Measurements from ENCODE around the gene SLC25A11.

SLC25A11 gene

DNA sequence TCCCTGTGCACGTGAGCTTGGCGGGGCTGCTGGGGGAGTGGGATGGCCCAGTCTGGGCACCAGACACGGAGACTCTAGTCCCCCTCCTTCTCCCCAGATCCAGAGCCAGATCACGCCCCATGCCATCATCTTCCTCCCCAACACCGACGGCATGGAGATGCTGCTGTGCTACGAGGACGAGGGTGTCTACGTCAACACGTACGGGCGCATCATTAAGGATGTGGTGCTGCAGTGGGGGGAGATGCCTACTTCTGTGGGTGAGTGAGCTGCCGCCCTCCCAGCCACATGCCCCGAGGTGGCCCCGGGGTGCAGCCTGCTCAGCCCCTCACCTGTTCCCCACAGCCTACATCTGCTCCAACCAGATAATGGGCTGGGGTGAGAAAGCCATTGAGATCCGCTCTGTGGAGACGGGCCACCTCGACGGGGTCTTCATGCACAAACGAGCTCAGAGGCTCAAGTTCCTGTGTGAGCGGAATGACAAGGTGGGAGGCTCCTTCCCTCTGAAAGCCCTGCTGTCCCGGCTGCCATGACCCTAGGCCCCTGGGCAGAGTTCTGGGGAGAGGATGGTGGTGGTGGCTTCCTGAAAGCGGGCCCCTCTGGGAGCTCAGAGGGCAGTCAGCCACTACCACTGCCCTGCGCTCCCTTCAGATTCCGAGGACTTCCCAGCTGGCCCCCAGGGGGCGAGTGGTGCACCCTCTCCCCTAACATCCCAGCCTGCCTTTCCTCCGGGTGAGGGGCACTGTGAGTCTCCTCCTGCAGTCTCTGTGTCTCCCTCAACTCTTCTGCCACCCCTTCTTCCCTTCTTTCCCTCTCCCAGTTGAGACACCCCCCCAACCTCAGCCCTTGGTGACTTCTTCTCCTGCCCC lies 43.3 kb downstream of the SLC25A11 start:
- H3K4me2 ChIP-seq (ENCODE audit: low read length, poor library complexity, severe bottlenecking): no peak overlapping the region
- H2BK12ac ChIP-seq (ENCODE audit: low read length in 2 of 2): no peak overlapping the region
- no peak overlapping the region for H2AFZ ChIP-seq (ENCODE audit: low read depth, low read length)
- peak overlapping the region; percentile 57 for H4K91ac ChIP-seq (ENCODE audit: low read length)
- H3K4me1 ChIP-seq (ENCODE audit: control insufficient read depth, insufficient read depth, low read depth, low read length): peaks cover 8% of the 10 kb centered on the region
- H4K8ac ChIP-seq (ENCODE audit: low read length): peak overlapping the region; percentile 45
- no peak overlapping the region for H3K18ac ChIP-seq (ENCODE audit: low read depth in 1 of 2, low read length in 2 of 2)
- H3K36me3 ChIP-seq (ENCODE audit: control insufficient read depth in 1 of 2, insufficient read depth in 2 of 2, low read depth in 1 of 2, low read length in 2 of 2): peaks cover 54 to 99% of the 10 kb centered on the region in 2 experiments
- peaks cover 3% of the 10 kb centered on the region for H3K79me1 ChIP-seq (replicated peaks; ENCODE audit: low read length, poor library complexity, severe bottlenecking)
- no peak overlapping the region for H3K14ac ChIP-seq (ENCODE audit: low read length in 2 of 2)
- no peak overlapping the region for H2AK5ac ChIP-seq (ENCODE audit: low read length, severe bottlenecking)
- H3K27ac ChIP-seq (ENCODE audit: low read length, poor library complexity, severe bottlenecking): no peak overlapping the region
- WGBS: 97% methylated on average over 27 of the region's 27 CpGs
- H3K9ac ChIP-seq (ENCODE audit: low read length): no peak overlapping the region
- no peaks in the 10 kb centered on the region for H3K9me3 ChIP-seq (ENCODE audit: control insufficient read depth, low read length)
- H2BK5ac ChIP-seq (ENCODE audit: low read depth, low read length, poor library complexity, severe bottlenecking): no peak overlapping the region
- no peak for DNase-seq
- H2BK120ac ChIP-seq (ENCODE audit: low read depth, low read length): no peak overlapping the region
- no peak overlapping the region for H2BK15ac ChIP-seq (ENCODE audit: low read depth, poor library complexity, severe bottlenecking)
- H3K4me3 ChIP-seq (ENCODE audit: insufficient read depth in 1 of 2, low read depth in 1 of 2, low read length in 2 of 2): no peak overlapping the region
- H3K23ac ChIP-seq (ENCODE audit: low read length in 2 of 2): no peak overlapping the region
- no peak overlapping the region for H3K4ac ChIP-seq (ENCODE audit: low read depth in 1 of 2, low read length in 2 of 2)
- peaks cover 0 to 14% of the 10 kb centered on the region in 2 experiments for H3K27me3 ChIP-seq (ENCODE audit: control insufficient read depth in 1 of 2, insufficient read depth in 1 of 2, low read length in 2 of 2)

DNA sequence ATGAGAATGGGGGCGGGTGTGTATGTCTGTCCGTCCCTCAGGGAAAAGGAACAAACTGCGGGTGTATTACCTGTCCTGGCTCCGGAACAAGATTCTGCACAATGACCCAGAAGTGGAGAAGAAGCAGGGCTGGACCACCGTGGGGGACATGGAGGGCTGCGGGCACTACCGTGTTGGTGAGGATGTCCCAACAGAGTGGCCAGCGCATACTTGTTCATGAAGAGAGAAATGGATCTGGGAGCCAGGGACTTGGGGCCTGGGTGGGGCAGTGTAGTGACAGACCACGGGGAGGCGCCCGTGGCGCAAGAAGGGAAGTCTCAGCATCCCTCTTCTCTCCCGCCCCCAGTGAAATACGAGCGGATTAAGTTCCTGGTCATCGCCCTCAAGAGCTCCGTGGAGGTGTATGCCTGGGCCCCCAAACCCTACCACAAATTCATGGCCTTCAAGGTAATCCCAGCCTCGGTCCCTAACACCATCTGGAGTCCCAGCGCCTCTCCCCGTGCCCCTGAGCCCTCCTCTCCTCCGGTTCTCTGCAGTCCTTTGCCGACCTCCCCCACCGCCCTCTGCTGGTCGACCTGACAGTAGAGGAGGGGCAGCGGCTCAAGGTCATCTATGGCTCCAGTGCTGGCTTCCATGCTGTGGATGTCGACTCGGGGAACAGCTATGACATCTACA lies 44.1 kb downstream of the SLC25A11 start:
- no peak overlapping the region for H2BK12ac ChIP-seq (ENCODE audit: low read length in 2 of 2)
- no peak overlapping the region for H3K4me2 ChIP-seq (ENCODE audit: low read length, poor library complexity, severe bottlenecking)
- no peak overlapping the region for H3K4me3 ChIP-seq (ENCODE audit: insufficient read depth in 1 of 2, low read depth in 1 of 2, low read length in 2 of 2)
- H2BK15ac ChIP-seq (ENCODE audit: low read depth, poor library complexity, severe bottlenecking): no peak overlapping the region
- no peak for DNase-seq
- no peak overlapping the region for H3K18ac ChIP-seq (ENCODE audit: low read depth in 1 of 2, low read length in 2 of 2)
- H3K9ac ChIP-seq (ENCODE audit: low read length): no peak overlapping the region
- H3K14ac ChIP-seq (ENCODE audit: low read length in 2 of 2): no peak overlapping the region
- H2AK5ac ChIP-seq (ENCODE audit: low read length, severe bottlenecking): no peak overlapping the region
- H3K4me1 ChIP-seq (ENCODE audit: control insufficient read depth, insufficient read depth, low read depth, low read length): peaks cover 8% of the 10 kb centered on the region
- no peak overlapping the region for H3K4ac ChIP-seq (ENCODE audit: low read depth in 1 of 2, low read length in 2 of 2)
- H4K8ac ChIP-seq (ENCODE audit: low read length): peak overlapping the region; percentile 45
- no peak overlapping the region for H3K23ac ChIP-seq (ENCODE audit: low read length in 2 of 2)
- H2AFZ ChIP-seq (ENCODE audit: low read depth, low read length): no peak overlapping the region
- H3K9me3 ChIP-seq (ENCODE audit: control insufficient read depth, low read length): no peaks in the 10 kb centered on the region
- H3K36me3 ChIP-seq (ENCODE audit: control insufficient read depth in 1 of 2, insufficient read depth in 2 of 2, low read depth in 1 of 2, low read length in 2 of 2): peaks cover 62 to 99% of the 10 kb centered on the region in 2 experiments
- H2BK120ac ChIP-seq (ENCODE audit: low read depth, low read length): no peak overlapping the region
- H3K27me3 ChIP-seq (ENCODE audit: control insufficient read depth in 1 of 2, insufficient read depth in 1 of 2, low read length in 2 of 2): peaks cover 0 to 14% of the 10 kb centered on the region in 2 experiments
- no peak overlapping the region for H3K27ac ChIP-seq (ENCODE audit: low read length, poor library complexity, severe bottlenecking)
- no peak overlapping the region for H4K91ac ChIP-seq (ENCODE audit: low read length)
- 82% methylated on average over 27 of the region's 27 CpGs for WGBS
- H2BK5ac ChIP-seq (ENCODE audit: low read depth, low read length, poor library complexity, severe bottlenecking): no peak overlapping the region
- peaks cover 3% of the 10 kb centered on the region for H3K79me1 ChIP-seq (replicated peaks; ENCODE audit: low read length, poor library complexity, severe bottlenecking)

DNA sequence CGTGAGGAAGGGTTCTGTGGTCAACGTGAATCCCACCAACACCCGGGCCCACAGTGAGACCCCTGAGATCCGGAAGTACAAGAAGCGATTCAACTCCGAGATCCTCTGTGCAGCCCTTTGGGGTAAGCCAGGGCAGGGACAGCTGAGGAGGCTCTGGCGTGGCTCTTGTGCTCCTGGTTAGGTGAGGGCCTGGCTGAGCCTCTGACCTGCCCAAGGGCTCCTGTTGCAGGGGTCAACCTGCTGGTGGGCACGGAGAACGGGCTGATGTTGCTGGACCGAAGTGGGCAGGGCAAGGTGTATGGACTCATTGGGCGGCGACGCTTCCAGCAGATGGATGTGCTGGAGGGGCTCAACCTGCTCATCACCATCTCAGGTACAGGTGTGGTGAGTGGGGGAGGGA lies 44.7 kb downstream of the SLC25A11 start:
- no peak overlapping the region for H3K4me3 ChIP-seq (ENCODE audit: insufficient read depth in 1 of 2, low read depth in 1 of 2, low read length in 2 of 2)
- peaks cover 8% of the 10 kb centered on the region for H3K4me1 ChIP-seq (ENCODE audit: control insufficient read depth, insufficient read depth, low read depth, low read length)
- no peak overlapping the region for H2BK120ac ChIP-seq (ENCODE audit: low read depth, low read length)
- H3K9me3 ChIP-seq (ENCODE audit: control insufficient read depth, low read length): no peaks in the 10 kb centered on the region
- H3K4ac ChIP-seq (ENCODE audit: low read depth in 1 of 2, low read length in 2 of 2): no peak overlapping the region
- 97% methylated on average over 13 of the region's 13 CpGs for WGBS
- no peak for DNase-seq
- H3K9ac ChIP-seq (ENCODE audit: low read length): no peak overlapping the region
- H3K27ac ChIP-seq (ENCODE audit: low read length, poor library complexity, severe bottlenecking): no peak overlapping the region
- peaks cover 0 to 14% of the 10 kb centered on the region in 2 experiments for H3K27me3 ChIP-seq (ENCODE audit: control insufficient read depth in 1 of 2, insufficient read depth in 1 of 2, low read length in 2 of 2)
- no peak overlapping the region for H3K4me2 ChIP-seq (ENCODE audit: low read length, poor library complexity, severe bottlenecking)
- peaks cover 69 to 99% of the 10 kb centered on the region in 2 experiments for H3K36me3 ChIP-seq (ENCODE audit: control insufficient read depth in 1 of 2, insufficient read depth in 2 of 2, low read depth in 1 of 2, low read length in 2 of 2)
- peak overlapping the region; percentile 0 for H4K91ac ChIP-seq (ENCODE audit: low read length)
- no peak overlapping the region for H2BK12ac ChIP-seq (ENCODE audit: low read length in 2 of 2)
- H3K14ac ChIP-seq (ENCODE audit: low read length in 2 of 2): no peak overlapping the region
- H2BK5ac ChIP-seq (ENCODE audit: low read depth, low read length, poor library complexity, severe bottlenecking): no peak overlapping the region
- H2BK15ac ChIP-seq (ENCODE audit: low read depth, poor library complexity, severe bottlenecking): no peak overlapping the region
- no peak overlapping the region for H3K18ac ChIP-seq (ENCODE audit: low read depth in 1 of 2, low read length in 2 of 2)
- no peak overlapping the region for H2AFZ ChIP-seq (ENCODE audit: low read depth, low read length)
- H2AK5ac ChIP-seq (ENCODE audit: low read length, severe bottlenecking): no peak overlapping the region
- H3K79me1 ChIP-seq (replicated peaks; ENCODE audit: low read length, poor library complexity, severe bottlenecking): peaks cover 3% of the 10 kb centered on the region
- H3K23ac ChIP-seq (ENCODE audit: low read length in 2 of 2): no peak overlapping the region
- H4K8ac ChIP-seq (ENCODE audit: low read length): no peak overlapping the region

Measured in mesenchymal stem cell (in vitro differentiated cells and primary cell).